GM21723 (cell line): Measurements from ENCODE around the gene GPRC5C.

Experiments used
- ATAC-seq: cut with Tn5 transposase; IDR thresholded peaks from one replicate; pipeline ENCODE4 v1.9.1; 2021; ENCODE audit warnings: mild to moderate bottlenecking, moderate library complexity; ENCODE audit not compliant: unreplicated experiment

The GPRC5C gene, protein sequence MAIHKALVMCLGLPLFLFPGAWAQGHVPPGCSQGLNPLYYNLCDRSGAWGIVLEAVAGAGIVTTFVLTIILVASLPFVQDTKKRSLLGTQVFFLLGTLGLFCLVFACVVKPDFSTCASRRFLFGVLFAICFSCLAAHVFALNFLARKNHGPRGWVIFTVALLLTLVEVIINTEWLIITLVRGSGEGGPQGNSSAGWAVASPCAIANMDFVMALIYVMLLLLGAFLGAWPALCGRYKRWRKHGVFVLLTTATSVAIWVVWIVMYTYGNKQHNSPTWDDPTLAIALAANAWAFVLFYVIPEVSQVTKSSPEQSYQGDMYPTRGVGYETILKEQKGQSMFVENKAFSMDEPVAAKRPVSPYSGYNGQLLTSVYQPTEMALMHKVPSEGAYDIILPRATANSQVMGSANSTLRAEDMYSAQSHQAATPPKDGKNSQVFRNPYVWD

DNA sequence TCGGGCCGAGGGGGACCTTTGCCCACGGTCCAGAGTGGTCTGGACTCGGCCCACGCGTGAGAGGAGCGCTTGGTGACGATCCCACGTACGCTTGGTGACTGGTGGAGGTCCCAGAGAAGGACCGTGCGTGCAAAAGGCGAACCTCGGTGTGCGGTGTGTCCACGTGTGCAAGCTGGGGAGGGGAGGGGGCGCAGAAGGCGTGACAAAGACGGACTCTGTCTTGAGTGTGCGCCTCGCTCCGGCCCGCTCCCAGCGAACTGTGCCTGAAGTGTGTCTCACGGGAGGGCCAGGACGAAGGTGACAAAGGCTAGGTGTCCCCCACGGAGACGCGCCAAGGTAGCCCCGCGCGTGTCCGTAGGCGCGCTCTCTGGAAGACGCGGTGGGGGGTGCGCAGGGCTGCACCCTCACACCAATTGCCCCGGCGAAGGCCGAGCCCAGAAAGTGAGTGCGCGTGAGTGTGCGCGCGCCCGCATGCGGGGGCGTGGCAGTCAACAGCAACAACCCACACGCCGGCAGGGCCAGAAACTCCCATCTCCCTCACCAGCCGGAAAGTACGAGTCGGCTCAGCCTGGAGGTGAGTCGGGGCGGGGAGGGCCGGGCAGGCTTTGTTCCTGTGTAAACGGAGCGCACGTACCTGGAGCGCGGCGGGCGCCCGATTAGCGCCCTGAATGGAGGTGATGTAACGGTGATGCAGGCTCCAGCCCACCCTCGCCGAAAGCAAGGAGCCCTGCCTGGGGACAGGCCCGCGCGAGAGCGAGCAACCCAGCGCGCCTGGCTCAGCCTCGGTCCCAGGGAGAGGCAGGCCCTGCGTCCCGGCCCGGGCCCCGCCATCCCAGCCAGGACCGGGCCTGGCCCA is at the start of gene GPRC5C:
TSS of gene GPRC5C (plus strand) at position 521 of the 856 bp plus-strand sequence. CDS start 7,689 bp downstream, outside the sequence.
- no peak for ATAC-seq

DNA sequence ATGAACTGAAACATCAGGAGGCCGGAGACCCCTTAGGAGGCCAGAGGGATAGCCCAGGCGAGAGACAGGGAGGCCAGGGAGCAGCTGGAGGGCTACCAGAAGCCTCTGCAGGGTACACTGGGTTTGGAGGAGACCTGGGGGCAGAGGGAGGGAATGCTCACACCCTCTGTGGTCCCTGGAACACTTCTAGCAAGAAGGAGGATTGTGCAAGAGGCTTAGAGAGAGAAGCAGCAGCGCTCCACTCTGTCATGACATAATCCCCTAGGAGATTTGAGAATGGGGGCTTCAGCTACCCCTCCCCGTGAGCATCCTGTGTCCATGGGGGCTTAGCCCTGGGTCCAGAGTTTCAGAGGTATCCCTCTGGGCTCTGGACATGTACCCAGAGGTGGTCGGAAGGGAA is 48.7 kb upstream of the GPRC5C start:
- ATAC-seq = no peak

DNA sequence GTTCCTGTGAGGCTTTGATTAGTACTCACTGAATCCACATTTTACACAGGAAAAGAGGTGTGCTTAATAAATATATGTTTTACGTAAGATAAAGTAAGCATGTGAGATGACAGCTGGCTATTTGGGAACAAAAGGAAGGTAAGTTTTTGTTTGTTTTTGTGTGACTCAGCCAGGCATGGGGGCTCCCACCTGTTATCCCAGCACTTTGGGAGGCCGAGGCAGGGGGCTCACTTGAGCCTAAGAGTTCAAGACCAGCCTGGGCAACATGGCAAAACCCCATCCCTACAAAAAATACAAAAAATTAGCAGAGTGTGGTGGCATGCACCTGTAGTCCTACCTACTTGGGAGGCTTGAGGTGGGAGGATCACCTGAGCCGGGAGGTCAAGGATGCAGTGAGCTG is 46.7 kb upstream of the GPRC5C start:
- no peak for ATAC-seq

DNA sequence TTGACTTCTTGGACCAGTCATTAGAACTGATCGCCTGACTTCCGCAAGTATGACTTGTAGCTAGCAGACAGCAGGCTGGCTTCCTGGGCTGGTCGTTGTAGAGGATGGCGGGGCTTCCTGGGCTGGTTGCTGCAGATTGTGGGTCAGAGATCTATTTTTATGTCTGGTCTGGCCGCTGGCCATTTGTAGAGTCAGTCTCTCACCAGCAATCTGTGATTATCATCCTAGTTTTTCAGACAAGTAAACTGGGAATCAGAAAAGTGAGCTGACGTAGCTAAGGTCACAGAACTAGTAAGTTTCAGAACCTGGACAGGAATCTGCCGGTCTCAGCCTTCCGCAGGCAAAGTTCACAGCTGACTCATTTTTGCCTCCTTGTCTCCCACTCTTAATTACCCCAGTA is 45.5 kb upstream of the GPRC5C start:
- ATAC-seq = no peak

DNA sequence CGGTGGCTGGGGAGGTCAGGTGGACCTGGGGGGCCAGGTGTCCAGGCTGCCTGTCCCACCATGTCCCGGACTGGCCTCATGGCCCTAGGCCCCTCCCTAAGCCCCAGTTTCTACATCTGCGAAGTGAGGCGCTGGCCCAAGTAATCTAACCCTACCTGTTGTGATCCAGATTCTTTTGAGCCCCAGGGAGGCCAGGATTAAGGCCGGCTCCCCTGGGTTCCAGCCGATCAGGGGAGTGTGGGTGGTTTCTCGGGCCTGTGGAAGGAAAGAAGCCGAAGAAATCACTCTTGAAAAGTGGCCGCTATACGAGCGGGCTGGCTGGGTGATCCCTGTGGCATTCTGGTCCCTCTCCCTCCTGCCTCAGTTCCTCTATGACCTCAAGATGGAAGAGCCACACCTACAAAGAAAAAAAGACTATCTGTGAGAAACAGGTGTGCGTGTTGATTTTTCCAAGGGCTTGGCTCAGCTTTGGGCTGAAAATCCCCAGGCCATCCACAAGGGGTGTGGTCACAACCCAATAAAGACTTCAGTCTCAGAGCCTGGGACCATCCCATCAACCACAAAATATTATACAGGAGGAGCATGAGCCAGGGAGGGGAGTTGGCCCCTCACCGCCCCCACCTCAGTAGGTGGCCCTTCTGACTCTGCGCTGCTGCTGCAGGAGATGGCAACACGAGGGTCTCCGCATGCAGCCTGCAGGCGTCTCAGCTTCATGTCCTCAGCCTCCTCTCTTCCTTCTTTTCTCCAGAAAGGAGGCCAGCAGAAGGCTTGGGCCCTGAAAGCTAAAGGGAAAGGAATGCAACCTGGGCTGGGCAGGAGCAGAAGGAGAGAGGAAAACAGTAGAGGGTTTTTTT is 44.3 kb upstream of the GPRC5C start:
- no peak for ATAC-seq

DNA sequence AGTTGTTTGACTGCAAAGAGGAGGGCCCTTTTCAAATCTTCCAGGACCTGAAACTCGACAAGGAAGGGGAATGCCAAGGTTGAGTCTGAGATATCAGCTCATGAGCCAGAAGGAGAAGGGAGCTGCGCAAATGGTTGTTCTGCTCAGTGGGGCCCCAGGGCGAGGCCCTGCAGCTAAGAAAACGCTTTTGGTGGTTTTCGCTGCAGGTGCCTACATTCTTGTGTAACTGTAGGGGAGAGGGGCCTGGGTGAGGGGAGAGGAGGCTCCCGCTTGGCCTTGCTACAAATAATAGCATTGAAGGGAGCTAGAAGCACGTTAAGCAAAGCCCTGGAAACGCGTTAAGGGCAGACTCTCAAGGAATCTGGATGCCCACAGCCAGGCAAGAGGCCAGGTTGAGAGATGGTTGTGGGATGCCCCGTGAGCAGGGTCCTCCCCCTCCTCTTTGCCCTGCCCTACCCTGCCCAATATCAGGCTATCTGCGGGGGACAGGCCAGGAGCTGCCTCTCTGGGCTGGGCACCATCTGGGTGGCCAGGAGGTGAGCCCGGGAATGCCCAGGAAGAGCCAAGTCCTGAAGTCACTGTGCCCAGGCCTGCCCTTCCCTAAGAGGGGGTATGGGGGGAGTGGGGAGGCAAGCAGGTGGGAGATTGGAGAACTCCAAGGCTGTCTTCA is 42.7 kb upstream of the GPRC5C start:
- ATAC-seq = no peak

DNA sequence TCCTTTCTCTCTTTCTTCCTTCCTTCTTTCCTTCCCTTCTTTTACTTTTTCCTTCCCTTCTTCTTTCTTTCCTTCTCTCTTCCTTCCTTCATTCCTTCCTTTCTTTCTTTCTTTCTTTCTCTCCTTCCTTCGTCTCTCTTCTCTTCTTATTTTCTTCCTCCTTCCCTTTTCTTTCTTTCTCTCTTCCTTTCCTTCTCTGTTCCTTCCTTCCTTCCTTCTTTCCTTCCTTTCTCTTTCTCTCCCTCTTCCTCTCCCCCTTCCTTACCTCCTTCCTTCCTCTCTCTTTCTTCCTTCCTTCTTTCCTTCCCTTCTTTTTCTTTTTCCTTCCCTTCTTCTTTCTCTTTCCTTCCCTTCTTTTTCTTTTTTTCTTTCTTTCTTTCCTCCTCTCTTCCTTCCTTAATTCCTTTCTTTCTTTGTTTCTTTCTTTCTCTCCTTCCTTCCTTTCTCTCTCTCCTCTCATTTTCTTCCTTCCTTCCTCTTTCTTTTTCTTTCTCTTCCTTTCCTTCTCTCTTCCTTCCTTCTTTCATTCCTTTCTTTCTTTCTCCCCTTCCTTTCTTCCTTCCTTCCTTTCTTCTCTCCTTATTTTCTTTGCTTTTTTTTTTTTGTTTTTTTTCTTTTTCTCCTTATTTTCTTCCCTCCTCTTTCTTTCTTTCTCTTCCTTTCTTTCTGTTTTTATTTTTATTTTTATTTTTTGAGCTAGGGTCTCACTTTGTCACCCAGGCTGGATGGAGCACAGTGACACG is 41.8 kb upstream of the GPRC5C start:
- no peak for ATAC-seq

DNA sequence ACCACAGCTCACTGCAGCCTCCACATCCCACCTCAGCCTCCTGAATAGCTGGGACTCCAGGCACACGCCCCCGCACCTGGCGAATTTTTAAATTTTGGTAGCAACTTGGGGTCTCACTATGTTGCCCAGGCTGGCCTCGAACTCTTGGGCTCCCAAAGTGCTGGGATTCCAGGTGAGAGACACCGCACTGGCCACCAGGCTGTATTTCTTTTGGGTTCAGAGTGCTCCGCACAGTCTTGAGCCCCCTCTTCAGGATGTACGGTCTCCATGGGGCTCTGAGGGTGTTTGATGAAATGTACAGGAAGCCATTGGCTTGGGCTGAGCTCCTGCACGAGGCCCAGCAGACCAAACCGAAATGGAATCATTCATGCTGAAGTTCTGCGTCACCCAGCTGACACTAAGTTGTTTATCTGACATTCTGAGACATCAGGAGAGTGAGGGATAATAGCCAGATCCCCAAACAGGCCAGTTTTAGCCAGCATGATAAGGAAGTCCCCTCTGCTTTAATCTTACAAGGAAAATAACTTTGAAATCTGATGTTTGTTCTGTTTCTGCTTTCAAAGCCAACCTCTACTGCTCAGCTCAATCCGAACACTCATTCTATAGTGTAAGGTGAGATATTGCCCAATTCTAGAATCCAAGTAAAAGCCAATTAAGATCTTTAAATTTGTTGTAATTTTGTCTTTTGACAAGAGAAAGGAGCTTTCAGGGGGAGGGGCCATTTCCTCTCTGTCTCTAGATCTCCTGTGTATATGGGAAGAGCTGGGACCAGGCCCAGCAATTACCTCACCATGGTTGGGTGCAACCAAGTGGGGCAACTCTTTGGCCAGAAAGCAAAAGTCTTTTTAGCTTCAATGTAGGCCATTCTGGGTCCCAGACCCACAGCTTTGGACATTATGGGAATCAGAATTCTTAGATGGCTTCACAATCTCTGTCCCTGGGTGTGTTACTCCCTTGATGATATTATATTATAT is 40.9 kb upstream of the GPRC5C start:
- ATAC-seq = no peak

DNA sequence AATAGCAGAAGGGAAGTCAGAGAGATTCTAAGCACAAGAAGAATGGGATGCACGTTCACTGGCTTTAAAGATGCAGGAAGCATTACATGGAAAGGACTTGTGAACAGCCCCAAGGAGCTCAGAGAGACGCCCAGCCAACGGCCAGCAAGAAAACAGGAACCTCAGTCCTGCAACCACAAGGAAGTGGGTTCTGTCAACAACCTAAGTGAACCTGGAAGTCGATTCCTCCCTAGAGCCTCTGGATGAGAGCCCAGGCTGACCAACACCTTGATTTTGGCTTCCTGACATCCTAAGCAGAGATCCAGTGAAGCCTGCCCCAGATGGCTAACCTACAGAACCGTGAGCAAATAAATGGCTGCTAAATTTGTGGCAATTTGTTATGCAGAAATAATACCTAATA is 40.1 kb upstream of the GPRC5C start:
- no peak for ATAC-seq

DNA sequence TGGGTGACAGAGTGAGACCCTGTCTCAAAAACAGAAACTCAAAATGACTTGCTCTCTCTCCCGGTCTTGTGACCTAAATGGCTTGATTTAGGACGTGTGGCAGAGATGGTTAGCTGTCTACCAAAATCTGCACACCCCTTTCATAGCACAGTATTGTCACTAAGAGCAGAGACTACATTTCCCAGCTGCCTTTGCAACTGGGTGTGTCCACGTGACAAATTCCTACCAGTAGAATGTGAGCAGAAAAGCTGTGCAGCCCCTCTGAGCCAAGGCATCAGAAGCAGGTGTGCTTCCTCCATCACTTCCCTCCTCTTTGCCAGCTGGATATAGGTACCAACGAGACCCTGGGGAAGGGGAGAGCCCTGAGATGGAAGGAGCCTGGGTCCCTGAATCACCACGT is 39.0 kb upstream of the GPRC5C start:
- ATAC-seq = no peak

DNA sequence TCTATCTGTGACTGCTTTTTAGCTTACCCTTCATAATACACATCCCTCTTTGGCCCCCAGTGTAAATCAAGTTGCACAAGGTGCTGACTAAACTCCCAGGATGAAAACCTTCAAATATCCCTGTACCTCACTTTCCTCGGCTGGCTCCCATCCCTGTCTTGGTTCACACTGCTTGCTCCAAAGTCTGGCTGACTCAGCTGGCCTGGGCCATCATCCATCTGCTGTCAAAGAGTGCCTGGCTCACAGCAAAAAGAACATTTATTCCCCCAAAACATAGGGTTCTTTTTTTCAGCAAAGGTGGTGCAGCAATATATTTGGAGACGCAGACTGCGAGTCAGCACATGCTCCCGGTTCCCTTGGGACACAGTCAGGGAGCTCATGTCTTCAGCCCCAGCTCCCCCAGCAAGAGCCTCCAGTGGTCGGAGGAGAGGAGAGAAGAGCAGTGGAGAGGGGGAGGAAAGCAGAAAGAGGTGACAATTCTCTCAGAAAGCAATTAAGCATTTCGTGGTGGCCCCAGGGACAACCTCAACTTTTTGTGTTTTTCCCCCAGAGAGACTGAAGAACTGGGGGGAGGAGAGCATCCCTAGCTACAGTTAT is 38.4 kb upstream of the GPRC5C start:
- no peak for ATAC-seq

DNA sequence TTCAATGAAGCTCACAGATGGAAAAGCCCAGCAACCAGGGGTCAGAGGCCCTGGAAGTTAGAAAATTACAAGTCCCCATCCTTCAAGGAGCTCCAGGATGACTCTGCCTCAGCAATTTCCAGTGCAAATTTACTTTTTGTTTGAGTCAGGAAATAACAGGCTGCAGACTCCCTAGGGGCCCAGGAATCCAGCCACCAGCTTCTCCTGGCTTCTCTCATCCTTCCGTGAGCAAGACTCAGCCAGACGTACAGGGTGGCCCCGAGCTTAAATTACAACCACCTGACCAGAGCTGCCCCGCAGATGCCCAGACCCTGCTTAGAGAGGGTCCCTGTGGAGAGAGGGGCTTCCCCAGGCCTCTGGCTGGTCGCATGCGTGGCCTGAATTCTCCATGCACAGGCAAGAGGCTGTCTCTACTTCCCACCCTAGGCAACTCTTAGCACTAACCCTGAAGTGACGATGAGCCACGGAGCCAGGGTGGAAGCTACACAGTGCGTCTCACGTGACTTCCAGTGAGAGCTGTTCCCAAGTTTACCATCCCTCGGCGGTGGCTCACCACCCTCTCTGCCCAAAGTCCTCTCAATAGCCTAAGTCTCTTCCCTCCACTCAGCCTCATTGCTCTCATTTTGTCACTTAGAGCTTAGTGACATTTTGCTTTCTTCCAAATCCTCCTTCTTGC is 37.5 kb upstream of the GPRC5C start:
- ATAC-seq = no peak

DNA sequence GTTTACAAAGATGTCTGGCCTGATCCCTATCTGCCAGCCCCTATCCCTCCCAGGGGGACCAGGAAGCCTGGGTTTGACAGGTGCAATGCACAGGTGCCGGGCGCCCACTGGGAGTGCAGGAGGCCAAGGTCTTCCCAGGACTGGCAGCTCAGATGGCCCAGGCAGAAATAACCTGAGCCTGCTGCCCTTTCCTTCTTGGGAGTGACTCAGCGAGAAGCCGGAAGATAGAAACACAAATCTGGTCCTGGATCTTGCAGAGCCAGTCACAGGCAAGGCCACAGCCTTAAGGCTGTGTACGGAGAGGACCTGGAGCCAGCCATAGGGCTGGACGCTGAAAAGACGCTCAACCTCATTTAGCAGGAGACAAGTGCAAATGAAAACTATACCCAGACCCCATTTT is 36.9 kb upstream of the GPRC5C start:
- no peak for ATAC-seq

DNA sequence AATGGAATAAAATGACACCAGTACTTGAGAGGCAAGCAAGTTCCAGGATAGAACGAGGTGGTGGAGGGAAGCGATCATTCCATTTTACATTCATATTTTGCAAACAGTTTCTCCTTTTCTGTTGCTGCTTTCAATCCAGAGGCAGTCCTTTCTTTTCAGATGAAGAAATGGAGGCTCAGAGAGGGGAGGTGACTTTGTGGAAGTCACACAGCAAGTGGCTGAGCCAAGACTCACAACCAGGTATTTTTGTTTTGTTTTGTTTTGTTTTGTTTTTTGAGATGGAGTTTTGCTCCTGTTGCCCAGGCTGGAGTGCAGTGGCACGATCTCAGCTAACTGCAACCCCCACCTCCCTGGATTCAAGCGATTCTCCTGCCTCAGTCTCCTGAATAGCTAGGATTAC is 35.3 kb upstream of the GPRC5C start:
- no peak for ATAC-seq

DNA sequence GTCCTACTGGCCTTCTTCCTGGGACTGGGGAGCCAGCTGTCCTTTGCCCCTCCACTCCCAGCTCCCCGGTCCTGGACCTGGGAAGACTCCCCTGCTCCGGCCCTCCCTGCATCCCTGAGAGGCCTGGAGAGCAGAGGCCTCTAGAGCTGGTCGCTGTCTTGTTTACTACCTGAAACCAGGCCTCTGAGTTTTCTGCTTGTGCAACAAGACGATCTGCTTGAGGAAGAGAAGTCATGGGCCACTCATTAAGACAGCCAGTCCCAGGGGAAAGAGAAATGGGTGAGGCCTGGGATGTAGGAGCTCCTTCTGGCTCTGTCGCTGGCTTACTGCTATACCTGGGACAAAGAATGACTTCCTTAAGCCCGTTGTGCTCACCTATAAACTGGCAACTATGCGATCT is 29.8 kb upstream of the GPRC5C start:
- no peak for ATAC-seq

DNA sequence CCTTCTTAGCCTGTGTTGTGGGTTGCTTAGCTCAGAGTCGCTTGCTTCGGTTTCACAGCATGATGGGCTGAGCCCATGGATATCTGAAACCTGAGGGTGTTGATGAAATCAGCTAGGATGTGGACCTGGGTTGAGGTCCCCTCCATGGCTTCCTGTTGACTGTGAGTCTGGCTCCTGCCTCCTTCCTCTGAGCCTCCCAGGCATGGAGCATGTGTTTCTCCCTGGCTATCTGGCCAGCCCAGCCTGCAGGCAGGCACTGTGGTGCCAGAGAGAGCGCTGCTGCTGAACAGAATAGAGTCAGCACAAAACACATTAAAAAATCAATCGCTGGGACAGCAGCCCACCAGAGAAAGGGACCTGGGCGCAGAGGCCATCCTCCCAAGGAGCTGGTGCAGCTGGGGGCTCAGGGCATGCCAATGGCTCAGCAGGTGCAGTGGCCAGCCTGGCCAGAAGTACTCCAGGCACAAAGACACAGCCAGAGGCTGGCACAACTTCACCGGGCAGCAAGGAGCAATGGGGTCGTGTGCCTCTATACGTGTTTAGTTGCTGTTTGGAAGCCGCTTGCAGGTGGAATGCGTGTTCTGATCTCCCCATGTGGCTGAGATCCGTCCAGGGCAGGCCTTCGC is 28.3 kb upstream of the GPRC5C start:
- no peak for ATAC-seq

DNA sequence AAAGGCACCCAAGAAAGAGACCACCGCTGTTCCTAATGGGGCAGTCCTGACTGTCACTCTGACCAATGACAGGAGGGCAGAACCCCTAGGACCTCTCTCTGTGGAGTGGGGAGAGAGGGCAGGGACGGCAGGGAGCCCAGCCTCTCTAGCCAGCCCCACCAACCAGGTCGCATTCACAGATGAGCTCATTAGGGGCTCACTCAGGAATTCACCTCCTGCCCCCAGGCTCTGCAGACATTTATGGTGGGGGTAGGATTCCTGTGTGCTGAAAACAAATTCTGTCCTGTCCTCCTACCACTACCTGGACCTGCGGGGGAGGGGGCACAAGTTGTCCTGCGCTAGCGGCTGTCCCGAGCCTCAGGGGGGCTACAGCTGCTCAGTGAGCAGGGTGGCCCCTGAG is 27.7 kb upstream of the GPRC5C start:
- no peak for ATAC-seq
